ENCODE data around the gene ADGRF1. TPM values are rescaled to one million over a fixed set of nuclear protein-coding genes. Genes with fewer than 3 reads are reported as not detected.

ADGRF1 gene
- total RNA-seq, 1 donor from 2014 or later, result 10.4 TPM

DNA sequence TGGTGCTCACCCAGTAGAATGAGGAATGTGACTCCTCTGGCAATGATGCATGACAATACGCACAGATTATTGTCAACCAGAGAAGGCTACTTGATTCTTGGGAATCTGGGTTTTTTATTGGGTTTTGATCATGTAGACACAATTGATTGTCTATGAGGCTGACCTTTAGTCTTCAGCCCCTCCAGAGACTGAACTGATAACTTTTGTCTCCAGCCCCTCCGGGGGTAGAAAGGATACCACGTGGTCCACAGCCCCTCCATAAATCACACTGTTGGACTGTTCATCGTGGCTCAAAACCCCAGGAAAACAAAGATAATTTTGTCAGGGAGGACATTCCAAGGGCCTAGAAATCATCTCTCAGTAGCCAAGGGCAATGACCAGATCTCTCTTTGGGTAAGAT lies 62.9 kb downstream of the ADGRF1 start:
- DNase-seq (ENCODE audit: low spot score), result no peak

GRCh38 chr6:46974786-46975185 lies 67.3 kb downstream of the ADGRF1 start:
- DNase-seq (ENCODE audit: low spot score), result no peak

GRCh38 chr6:46973029-46973428 lies 69.1 kb downstream of the ADGRF1 start:
- no peak for DNase-seq (ENCODE audit: low spot score)

- no peak for DNase-seq (ENCODE audit: low spot score)
These were observed 69.6 kb downstream of the ADGRF1 start for GRCh38 chr6:46972531-46972930.

DNA sequence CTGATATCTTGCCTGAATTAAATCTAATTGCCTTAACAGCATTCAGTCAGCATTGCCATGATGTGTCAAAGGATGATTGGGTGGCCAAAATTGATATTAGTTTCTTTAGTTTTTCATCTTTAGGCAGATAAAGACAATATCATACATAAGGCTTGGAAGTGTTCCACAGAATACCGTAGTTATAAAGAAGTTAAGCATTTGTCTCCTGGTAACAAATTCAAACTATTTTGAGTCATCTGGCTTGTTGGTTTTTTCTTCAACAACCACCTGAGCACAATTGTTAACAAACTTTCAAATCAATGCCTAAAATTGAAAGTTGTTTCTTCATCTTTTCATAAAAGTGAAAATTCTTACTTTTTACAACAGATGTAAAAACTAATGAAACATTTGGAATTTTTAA lies 72.9 kb downstream of the ADGRF1 start:
- no peak for DNase-seq (ENCODE audit: low spot score)

- DNase-seq (ENCODE audit: low spot score), result no peak
These were observed 74.2 kb downstream of the ADGRF1 start for GRCh38 chr6:46967826-46968349.

DNA sequence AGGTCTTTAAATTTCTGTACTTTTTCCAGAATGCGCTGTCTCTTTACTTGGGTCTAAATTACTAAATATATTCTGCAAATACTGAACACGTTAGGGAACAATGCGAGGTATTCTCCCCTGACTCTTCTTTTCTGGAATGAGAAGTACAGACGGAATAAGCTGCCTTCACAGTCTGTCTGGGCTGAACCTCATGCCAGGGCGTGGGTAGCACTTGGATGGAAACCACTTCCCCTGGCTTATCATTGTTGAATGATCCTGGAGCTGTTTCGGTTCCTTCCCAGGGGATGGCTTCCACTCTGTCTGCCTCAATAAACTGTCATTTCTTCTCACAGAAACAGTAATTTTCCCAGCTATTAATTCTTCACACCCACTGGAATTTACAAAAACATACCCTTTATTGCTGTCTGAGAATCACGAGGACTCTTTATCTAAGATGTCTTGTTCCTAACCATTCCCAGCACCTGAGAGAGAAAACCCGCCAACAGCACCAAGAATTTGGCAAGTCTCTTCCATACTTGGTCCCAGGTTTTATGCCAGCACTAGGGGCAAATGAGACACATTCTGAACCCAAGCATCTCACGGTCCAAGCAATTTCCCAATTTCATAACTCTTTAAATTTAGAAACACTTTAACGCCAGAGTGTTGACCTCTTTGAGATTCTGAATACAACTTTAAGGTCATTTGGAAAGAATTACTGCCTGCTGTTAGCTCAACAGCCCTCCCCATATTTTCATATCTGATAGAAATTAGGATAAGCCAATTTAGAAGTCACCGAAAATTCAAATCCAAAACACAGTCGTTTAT lies 77.2 kb downstream of the ADGRF1 start:
- no peak for DNase-seq (ENCODE audit: low spot score)

DNA sequence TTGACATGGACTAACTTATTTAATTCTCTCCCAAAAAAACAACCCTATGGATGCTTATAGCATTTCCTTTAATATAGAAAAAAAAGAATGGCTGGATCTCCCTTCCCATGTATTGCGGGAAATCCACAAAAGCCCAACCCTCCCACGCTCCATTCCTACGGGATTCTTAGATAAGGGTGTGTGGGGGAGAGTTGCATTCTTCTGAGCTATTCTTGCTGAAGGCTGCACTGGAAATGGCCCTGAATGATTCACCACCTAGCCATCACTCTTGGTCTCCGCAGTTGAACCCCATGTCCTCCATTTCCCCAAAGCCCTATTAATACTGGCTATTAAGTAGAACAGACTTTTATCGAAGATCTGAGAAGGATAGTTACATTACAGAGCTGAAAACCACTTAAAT lies 78.5 kb downstream of the ADGRF1 start:
- no peak for DNase-seq (ENCODE audit: low spot score)

DNA sequence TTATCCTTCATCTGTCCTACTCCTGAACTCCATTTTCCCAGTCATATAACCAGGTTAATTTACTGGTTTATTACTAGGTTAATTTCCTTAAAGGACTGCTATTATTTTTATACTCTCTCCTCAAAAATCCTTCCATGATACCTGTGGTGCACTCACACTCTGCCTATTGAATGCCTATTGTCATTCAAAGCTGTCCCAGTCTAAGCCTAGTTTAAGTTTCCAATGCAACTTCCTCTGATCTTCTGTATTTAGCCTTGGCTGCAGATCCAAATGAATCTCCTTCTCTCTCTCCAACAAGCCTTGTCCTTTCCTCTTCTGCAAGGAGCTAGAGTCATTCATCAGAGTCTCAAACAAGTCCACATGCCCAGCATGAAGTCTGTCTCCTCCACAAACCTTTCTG lies 79.1 kb downstream of the ADGRF1 start:
- no peak for DNase-seq (ENCODE audit: low spot score)

DNA sequence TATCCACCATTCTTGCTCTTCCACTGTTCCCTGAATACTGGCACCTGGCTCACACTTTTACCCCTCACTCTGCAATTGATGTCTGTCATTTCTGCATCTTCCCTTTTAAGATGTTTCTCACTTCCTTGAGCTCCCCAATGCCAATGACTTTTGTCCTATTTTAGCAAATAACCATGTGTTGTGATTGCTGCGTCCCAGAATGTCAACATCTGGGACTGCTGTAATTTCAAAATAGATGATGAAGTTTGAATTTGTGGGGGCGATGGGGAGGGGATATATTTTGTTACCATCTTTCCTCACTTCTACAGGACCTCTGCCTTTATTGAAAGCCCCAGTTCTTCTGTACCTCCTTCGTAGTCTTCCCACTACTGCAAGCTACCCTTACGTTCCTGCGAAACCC lies 80.4 kb downstream of the ADGRF1 start:
- no peak for DNase-seq (ENCODE audit: low spot score)

DNA sequence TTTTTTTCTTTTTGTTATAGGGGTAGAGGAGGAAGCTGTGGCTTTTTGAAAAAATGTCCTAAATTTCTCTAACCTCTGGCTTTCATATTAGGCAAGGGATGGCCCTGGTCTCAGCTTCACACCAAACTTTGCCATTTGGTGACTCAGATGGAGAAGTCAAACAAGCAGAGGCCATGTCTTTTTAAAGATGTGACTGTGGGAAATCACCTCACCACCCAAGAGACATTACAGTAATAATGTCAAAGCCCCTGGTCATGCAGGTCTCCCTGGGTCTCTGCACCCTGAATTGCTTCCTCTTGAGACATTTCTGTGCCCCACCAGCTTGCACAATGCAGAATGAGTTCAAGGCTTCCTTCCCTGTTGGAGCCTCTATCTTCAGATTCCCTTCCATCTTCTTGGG lies 80.9 kb downstream of the ADGRF1 start:
- DNase-seq (ENCODE audit: low spot score), result no peak

- DNase-seq (ENCODE audit: low spot score), result no peak
These were observed 82.7 kb downstream of the ADGRF1 start for GRCh38 chr6:46959419-46959818.

GRCh38 chr6:46956409-46956808 lies 85.7 kb downstream of the ADGRF1 start:
- no peak for DNase-seq (ENCODE audit: low spot score)

DNA sequence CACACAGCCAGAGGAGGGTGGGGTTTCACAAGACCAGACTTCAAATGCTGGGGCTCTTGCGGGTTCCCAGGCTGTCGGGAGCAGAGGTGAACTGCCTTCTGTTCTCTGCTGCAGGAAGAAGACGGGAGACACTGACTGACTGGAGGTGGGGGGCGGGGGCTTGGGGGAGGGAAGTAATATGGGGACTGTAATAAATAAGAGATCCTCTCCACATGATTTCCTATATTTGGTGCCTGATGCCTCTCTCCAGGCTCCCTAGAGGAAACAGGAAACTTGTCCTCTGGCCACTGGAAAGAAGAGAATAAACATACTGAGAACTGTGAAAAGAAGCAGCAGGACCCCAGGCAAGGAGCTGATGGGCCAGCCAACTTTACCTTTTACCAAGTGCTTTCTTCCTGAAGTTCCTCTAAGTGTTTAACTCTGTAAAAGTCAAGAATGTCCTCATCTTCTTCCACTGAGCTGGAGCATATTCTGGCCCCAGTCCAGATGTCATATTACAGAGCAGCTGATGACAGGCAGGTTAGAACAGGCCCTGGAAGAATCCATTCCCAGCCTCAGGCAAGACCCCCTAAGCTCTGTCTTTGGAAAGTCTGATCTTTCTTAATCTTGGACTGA lies 87.2 kb downstream of the ADGRF1 start:
- no peak for DNase-seq (ENCODE audit: low spot score)

GRCh38 chr6:46953921-46954320 lies 88.2 kb downstream of the ADGRF1 start:
- no peak for DNase-seq (ENCODE audit: low spot score)

DNA sequence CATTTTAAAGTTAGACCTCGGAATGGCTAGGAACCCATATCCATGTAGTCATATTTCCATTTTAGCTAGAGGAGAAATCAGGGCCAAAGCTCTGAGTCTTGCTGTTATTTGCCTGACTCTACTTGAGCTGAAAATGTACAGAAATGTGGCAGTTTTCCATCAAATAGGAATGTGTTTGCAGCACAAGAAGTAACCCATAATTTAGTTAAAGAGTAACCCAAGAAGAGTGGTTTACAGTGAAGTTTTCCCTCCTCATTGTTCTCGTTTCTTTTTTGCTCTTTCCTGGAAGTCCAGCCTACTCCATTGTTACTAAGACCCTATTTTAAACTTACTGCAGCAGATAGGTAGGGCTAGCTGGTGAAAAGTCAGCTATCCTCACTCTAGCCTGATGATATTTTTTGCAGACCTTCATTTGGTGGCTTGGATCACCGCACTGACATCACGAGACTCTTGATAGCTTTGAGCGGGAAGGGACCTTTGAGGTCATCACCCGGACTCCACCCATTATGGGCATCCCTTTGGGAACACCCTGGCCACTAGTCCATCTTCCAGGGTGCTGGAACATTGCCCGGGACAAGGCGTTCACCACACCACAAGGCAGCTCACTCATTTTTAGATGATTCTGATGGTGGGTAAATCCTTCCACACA lies 92.4 kb downstream of the ADGRF1 start:
- peak; percentile 16 for DNase-seq (ENCODE audit: low spot score)

DNA sequence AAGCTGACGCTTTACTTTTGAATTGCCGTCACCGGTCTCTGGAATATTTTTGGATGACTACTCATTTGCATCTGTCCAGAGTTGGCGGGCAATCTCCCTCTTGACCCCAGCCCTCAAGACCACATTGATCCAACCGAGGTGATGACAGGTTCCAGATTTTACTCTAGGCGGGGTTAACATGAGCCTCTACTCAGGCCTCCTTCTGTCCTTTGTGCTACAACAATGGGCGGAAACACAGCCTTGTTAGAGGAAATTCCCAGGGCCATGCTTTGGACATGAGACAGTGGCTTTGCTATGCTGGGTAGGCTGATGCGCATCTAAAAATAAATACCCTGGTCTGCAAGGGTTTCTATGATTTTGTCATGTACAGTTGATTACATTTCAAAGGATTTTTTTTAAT lies 93.4 kb downstream of the ADGRF1 start:
- DNase-seq (ENCODE audit: low spot score), result no peak

Other genes with a start within 250 kb of the ADGRF1 start
- gene MEP1A, start 248.9 kb downstream of the ADGRF1 start, total RNA-seq, result not detected
- 10.1 TPM for gene ADGRF5, start 120.4 kb downstream of the ADGRF1 start, total RNA-seq